Sigmoid colon (tissue), 7 donors: ENCODE results near the gene MORN1. TPM values are rescaled to one million over a fixed set of nuclear protein-coding genes. Genes with fewer than 3 reads are reported as not detected.

Source experiments
- DNase-seq: peaks from one replicate; pipeline ENCODE4 v3.0.0-alpha.2; 2019
- H3K27ac ChIP-seq, 4 donors: fragments of 200-600 bp; sonication (generic); one replicate each; pipeline ENCODE4 v1.5.1; 2016 to 2019; ENCODE audit warnings: mild to moderate bottlenecking in 1 of 4
- H3K27me3 ChIP-seq, 3 donors: fragments of 200-600 bp; sonication (generic); one replicate each; pipeline ENCODE4 v1.5.1; 2019; ENCODE audit warnings: mild to moderate bottlenecking in 1 of 3
- H3K36me3 ChIP-seq, 4 donors: fragments of 200-600 bp; sonication (generic); one replicate each; pipeline ENCODE4 v1.5.1; 2016 to 2019
- H3K4me1 ChIP-seq, 4 donors: fragments of 200-600 bp; sonication (generic); one replicate each; pipeline ENCODE4 v1.5.1; 2017 to 2019
- H3K4me3 ChIP-seq, 4 donors: fragments of 200-600 bp; sonication (generic); one replicate each; pipeline ENCODE4 v1.5.1; 2017 to 2019; ENCODE audit warnings: mild to moderate bottlenecking in 2 of 4, moderate library complexity in 1 of 4
- H3K9me3 ChIP-seq, 4 donors: fragments of 200-600 bp in 3 of 4; sonication (generic) in 3 of 4; one replicate each; pipeline versions ENCODE4 v1.5.1 to v1.6.1; 2013 to 2019
- CTCF ChIP-seq, 4 experiments: fragments of 450-650 bp in 3 of 4; fragments of 200-600 bp in 1 of 4; IDR thresholded peaks; one replicate each; pipeline ENCODE4 v1.5.1; 2016 to 2019; ENCODE audit warnings: antibody characterized with exemption in 4 of 4, mild to moderate bottlenecking in 3 of 4, moderate library complexity in 2 of 4
- EP300 ChIP-seq, 4 donors: sonication (generic); formaldehyde crosslinking; IDR thresholded peaks; one replicate each; pipeline ENCODE4 v1.6.1; 2017; ENCODE audit warnings: antibody characterized with exemption in 4 of 4
- POLR2A ChIP-seq, 2 donors: fragments of 450-650 bp; IDR thresholded peaks; one replicate each; pipeline ENCODE4 v1.6.1; 2016; ENCODE audit warnings: antibody characterized with exemption in 2 of 2, mild to moderate bottlenecking in 2 of 2, moderate library complexity in 2 of 2
- POLR2AphosphoS5 ChIP-seq, 4 donors: sonication (generic); formaldehyde crosslinking; IDR thresholded peaks; one replicate each; pipeline ENCODE4 v1.6.1; 2017; ENCODE audit warnings: antibody characterized with exemption in 4 of 4
- WGBS, 2 donors: extraction: QIAGEN DNeasy Blood & Tissue Kit; methylation state at CpG; one replicate each; pipeline ENCODE4 v1.1.7; 2013; 5-methylcytosine and 5-hydroxymethylcytosine counted together
- intact Hi-C: fragments of 100-400 bp; cut with DNase I; formaldehyde crosslinking; loops from one replicate; pipeline ENCODE4 v1.15.1; 2023
- polyA plus RNA-seq, 3 donors: library from polyadenylated mRNA; stranded (reverse); fragments of 200-250 nt; gene quantifications; one replicate each; pipeline ENCODE4 v1.2.3, GENCODE V29; 2013
- total RNA-seq, 4 donors: library from RNA; depleted of rRNA; stranded (reverse); fragments of >200 nt; gene quantifications; one replicate each; pipeline ENCODE4 v1.1.0, GENCODE V29; 2016
- donor health status: healthy with polysubstance abuse.
- donor health status: Bipolar disorder and iron deficiency.
- donor health status: healthy.

MORN1 gene
- total and polyA plus RNA-seq, 7 donors = 2.4 to 9.1 (median 6.4) TPM

GRCh38 chr1:2282556-2283270 lies 108.6 kb downstream of the MORN1 start:
- intact Hi-C loops = no loop called here
- no peak for DNase-seq
- no peaks in the 10 kb centered on the region for H3K27me3 ChIP-seq
- no peaks in the 10 kb centered on the region for H3K9me3 ChIP-seq
- H3K4me1 ChIP-seq = peaks cover 0 to 65% (median 58%) of the 10 kb centered on the region in 4 donors
- 95% methylated on average over 29 of the region's 29 CpGs for whole genome bisulfite sequencing, 2 donors
- peak overlapping the region in 1 of 4 donors; percentile 12 for H3K27ac ChIP-seq
- peaks cover 0 to 5% (median 0%) of the 10 kb centered on the region in 4 donors for H3K36me3 ChIP-seq
- TF ChIP-seq EP300 (IDR thresholded peaks at IDR 0.05) (no peak), POLR2AphosphoS5 (IDR thresholded peaks at IDR 0.05) (no peak), CTCF (IDR thresholded peaks at IDR 0.05) (no peak), POLR2A (IDR thresholded peaks at IDR 0.05) (no peak)
- no peak overlapping the region for H3K4me3 ChIP-seq

- TF ChIP-seq CTCF (IDR thresholded peaks at IDR 0.05) = no peak
- no peak for TF ChIP-seq EP300 (IDR thresholded peaks at IDR 0.05)
- no peak for TF ChIP-seq POLR2AphosphoS5 (IDR thresholded peaks at IDR 0.05)
- no peak for TF ChIP-seq POLR2A (IDR thresholded peaks at IDR 0.05)
- Histone ChIP-seq H3K27ac (peak overlapping the region; percentile 66 to 81 (median 76)), H3K4me3 (no peak overlapping the region), H3K4me1 (peaks cover 0 to 80% (median 74%) of the 10 kb centered on the region in 4 donors), H3K27me3 (no peaks in the 10 kb centered on the region), H3K9me3 (no peaks in the 10 kb centered on the region), H3K36me3 (peaks cover 0 to 5% (median 0%) of the 10 kb centered on the region in 4 donors)
- intact Hi-C loops = loop anchor here (5.0 kb wide), 1 partner anchor 32 kb away; no protein-coding TSS in a partner anchor
- no peak for DNase-seq
- WGBS, 2 donors = 29 to 42% methylated on average over 9 of the region's 9 CpGs
Measured at GRCh38 chr1:2279817-2280216, 111.5 kb downstream of the MORN1 start.

- peaks cover 0 to 80% (median 78%) of the 10 kb centered on the region in 4 donors for H3K4me1 ChIP-seq
- H3K36me3 ChIP-seq = peaks cover 0 to 5% (median 0%) of the 10 kb centered on the region in 4 donors
- TF ChIP-seq POLR2AphosphoS5 (IDR thresholded peaks at IDR 0.05) (peak in 2 of 4 donors; percentile 26 to 41), CTCF (IDR thresholded peaks at IDR 0.05) (no peak), POLR2A (IDR thresholded peaks at IDR 0.05) (no peak), EP300 (IDR thresholded peaks at IDR 0.05) (no peak)
- H3K9me3 ChIP-seq = no peaks in the 10 kb centered on the region
- peak; percentile 86 for DNase-seq
- peak overlapping the region; percentile 66 to 81 (median 76) for H3K27ac ChIP-seq
- H3K27me3 ChIP-seq = no peaks in the 10 kb centered on the region
- WGBS, 2 donors = 28 to 50% methylated on average over 13 of the region's 13 CpGs
- H3K4me3 ChIP-seq = peak overlapping the region in 1 of 4 donors; percentile 2
- intact Hi-C loops = loop anchor here (5.0 kb wide), 1 partner anchor 33 kb away; no protein-coding TSS in a partner anchor
Measured at GRCh38 chr1:2279210-2279639, 112.1 kb downstream of the MORN1 start.

- Histone ChIP-seq H3K4me3 (peak overlapping the region in 1 of 4 donors; percentile 2), H3K27ac (peak overlapping the region; percentile 66 to 81 (median 76)), H3K9me3 (no peaks in the 10 kb centered on the region), H3K4me1 (peaks cover 0 to 80% (median 78%) of the 10 kb centered on the region in 4 donors), H3K27me3 (no peaks in the 10 kb centered on the region), H3K36me3 (peaks cover 0 to 5% (median 0%) of the 10 kb centered on the region in 4 donors)
- TF ChIP-seq POLR2AphosphoS5 (IDR thresholded peaks at IDR 0.05) = no peak
- no peak for TF ChIP-seq CTCF (IDR thresholded peaks at IDR 0.05)
- TF ChIP-seq POLR2A (IDR thresholded peaks at IDR 0.05) = no peak
- no peak for TF ChIP-seq EP300 (IDR thresholded peaks at IDR 0.05)
- intact Hi-C loops = loop anchor here (5.0 kb wide), 1 partner anchor 34 kb away; no protein-coding TSS in a partner anchor
- DNase-seq = no peak
- WGBS, 2 donors = 69 to 79% methylated on average over 16 of the region's 16 CpGs
Measured at GRCh38 chr1:2278591-2279209, 112.7 kb downstream of the MORN1 start.
